ENCODE results near the gene METTL17.

METTL17 gene

DNA sequence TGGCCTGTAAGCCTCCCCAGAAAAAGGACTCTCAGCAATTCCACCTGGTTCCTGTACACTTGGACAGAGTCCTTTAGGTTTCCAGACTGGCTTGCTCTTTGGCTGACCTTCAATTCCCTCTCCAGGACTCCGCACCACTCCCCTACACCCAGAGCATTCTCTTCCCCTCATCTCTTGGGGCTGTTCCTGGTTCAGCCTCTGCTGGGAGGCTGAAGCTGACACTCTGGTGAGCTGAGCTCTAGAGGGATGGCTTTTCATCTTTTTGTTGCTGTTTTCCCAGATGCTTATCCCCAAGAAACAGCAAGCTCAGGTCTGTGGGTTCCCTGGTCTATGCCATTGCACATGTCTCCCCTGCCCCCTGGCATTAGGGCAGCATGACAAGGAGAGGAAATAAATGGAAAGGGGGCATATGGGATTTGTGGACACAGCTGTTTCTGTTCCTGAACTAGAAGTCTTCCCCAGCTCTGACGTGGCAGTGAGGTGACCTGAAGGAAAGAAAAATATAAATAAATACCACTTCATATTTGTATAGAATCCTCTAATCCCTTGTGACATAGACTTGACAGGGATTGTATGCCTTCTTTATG, 53.7 kb downstream of the METTL17 start:
- no peak for DNase-seq (ENCODE audit: low read depth)

DNA sequence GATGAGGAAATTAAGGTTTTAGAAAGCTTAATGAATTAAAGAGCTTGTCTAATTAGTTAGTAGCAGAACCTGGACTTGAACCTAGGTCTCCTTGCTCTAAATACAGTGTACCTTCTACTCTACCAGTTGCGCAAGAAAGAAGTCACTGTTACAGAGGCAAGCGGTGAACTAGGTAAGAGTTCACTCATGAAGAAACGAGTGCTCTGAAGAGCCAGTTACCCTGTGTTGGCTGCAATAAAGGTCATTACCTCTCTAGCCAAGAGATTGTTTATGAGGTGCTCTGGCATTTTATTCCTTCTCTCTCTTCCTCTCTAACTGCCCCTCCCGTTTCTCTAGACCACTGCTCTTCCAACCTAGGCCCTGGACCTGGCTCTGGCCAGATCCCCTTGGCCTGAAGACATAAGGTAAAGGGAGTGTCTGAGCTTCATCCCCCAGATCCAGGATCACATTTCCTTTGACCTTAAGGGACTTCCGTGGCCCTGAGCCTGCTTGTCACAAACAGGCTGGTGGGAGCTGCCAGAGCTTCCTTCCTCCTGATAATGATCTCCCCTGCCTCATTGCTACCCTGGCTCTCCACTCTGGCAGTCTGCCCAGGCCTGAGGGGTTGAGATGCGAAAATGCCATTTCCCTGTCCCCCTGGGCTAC, 54.3 kb downstream of the METTL17 start:
- no peak for DNase-seq (ENCODE audit: low read depth)
